Sigmoid colon (tissue), 4 donors: ENCODE data around the gene MSANTD2.

ENCODE experiments used
- CTCF ChIP-seq, 4 experiments: fragments of 450-650 bp in 3 of 4; fragments of 200-600 bp in 1 of 4; IDR thresholded peaks; one replicate each; pipeline ENCODE4 v1.5.1; 2016 to 2019; ENCODE audit warnings: antibody characterized with exemption in 4 of 4, mild to moderate bottlenecking in 3 of 4, moderate library complexity in 2 of 4
- POLR2A ChIP-seq, 2 donors: fragments of 450-650 bp; IDR thresholded peaks; one replicate each; pipeline ENCODE4 v1.6.1; 2016; ENCODE audit warnings: antibody characterized with exemption in 2 of 2, mild to moderate bottlenecking in 2 of 2, moderate library complexity in 2 of 2
- POLR2AphosphoS5 ChIP-seq, 4 donors: sonication (generic); formaldehyde crosslinking; IDR thresholded peaks; one replicate each; pipeline ENCODE4 v1.6.1; 2017; ENCODE audit warnings: antibody characterized with exemption in 4 of 4

- TF ChIP-seq CTCF (IDR thresholded peaks at IDR 0.05) (no peak), POLR2AphosphoS5 (IDR thresholded peaks at IDR 0.05) (no peak), POLR2A (IDR thresholded peaks at IDR 0.05) (no peak)
Observed at GRCh38 chr11:124756753-124757227, 43.4 kb downstream of the MSANTD2 start.
